DMS114 treated with DMSO at 0.1 percent for 48 hours (cell line): ENCODE measurements around the gene SH3BP2.

Experiments
- DNase-seq: peaks from one replicate; lab custom pipeline; 2025; ENCODE audit not compliant: unreplicated experiment; lab: John Stamatoyannopoulos, UW

Gene SH3BP2

GRCh38 chr4:2817701-2818350 lies 24.9 kb downstream of the SH3BP2 start:
- no peak for DNase-seq

DNA sequence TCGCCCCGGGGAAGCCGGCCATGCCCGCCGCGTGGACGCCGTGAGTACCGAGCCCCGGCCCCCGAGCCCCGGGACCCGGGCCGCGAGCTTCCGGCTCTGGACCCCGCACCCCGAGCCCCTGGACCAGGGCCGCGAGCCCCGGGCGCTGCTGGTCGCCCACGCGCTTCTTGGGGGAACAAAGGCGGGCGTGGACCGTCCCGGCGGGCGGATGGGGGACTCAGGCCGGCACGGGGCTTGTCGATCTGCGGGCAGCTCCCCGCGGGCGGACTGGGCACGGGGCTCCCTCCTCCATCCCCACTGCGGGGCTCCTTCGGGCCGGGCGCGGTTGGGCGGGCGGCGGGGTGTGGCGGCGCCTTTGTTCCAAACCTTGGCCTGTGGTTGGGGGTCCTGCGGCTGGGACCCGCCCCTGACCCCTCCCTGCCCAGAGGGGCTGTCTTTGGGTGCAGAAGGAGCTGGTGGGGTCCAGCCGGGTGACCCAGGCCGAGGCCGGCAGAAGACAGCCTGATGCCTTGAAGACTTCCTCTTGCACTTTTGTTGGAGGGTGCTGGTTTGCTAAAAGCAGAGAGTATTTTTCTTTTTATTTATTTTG lies 25.6 kb downstream of the SH3BP2 start:
- DNase-seq = no peak

- no peak for DNase-seq
Measured at GRCh38 chr4:2819244-2820215, 26.6 kb downstream of the SH3BP2 start.

DNA sequence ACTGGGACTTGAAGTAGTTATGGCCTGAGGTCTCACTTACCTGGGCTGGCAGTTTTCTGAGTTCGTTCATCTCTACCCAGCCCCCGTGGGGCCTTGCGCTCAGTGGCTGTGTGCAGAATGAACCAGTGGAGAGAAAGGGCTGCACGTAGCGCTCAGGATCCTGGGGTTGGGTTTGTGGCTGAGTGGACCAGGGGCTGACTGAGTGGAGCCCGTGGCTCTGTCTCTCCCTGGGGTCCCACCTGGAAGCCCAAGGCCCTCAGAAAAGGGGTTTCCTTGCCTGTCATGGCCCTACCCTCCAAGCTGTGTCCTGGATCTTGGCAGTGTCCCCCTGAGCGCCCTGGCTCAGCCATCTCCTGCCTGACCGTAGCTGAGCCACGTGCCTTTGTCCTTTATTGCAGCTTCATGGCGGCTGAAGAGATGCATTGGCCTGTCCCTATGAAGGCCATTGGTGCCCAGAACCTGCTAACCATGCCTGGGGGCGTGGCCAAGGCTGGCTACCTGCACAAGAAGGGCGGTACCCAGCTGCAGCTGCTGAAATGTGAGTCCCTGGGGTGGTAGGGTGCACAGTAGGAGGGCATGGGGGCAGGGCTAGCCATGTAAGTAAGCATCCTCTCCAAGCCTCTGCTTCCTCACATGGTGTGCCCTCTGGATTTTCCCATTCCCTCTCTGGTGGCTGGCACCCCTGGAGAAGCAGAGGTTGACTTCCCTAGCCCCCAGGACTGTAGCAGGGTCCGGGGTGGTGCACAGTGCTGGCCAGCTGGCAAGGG lies 27.5 kb downstream of the SH3BP2 start:
- DNase-seq = no peak

DNA sequence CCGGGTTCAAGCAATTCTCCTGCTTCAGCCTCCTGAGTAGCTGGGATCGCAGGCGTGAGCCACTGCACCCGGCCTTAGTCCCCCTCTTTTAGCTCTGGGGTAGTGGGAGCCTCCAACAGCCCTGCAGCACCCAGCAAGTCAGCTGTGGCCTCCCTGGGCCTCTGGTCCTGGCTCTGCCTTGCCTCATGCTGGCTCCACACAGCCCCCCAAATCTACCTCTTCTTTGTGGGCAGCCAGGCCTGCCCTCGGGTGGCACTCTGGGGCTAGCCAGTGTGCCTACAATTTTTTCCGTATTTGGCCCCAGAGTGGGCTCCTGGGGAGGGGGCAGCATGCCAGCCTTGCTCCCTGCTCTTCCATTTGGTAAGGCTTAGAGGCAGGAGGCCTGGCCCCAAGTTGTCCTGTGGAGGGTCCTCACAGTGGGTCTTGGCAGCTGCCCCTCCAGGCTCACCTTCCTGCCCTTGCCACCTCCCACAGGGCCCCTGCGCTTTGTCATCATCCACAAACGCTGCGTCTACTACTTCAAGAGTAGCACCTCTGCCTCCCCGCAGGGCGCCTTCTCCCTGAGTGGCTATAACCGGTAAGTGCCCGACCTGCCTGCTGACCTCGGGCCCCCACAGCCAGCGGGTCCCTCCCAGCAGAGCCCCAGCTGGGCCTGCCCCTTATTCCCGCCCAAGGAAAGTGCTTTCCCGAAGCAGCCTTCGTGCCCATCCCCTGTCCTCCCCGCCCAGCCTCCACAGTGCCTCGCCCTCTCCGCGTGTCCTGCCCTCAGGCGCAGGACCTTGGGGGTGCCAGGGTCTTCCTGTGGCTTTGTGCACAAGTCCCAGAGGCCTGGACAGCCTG lies 29.8 kb downstream of the SH3BP2 start:
- no peak for DNase-seq

- DNase-seq = no peak
Measured at GRCh38 chr4:2823301-2823670, 30.4 kb downstream of the SH3BP2 start.

DNA sequence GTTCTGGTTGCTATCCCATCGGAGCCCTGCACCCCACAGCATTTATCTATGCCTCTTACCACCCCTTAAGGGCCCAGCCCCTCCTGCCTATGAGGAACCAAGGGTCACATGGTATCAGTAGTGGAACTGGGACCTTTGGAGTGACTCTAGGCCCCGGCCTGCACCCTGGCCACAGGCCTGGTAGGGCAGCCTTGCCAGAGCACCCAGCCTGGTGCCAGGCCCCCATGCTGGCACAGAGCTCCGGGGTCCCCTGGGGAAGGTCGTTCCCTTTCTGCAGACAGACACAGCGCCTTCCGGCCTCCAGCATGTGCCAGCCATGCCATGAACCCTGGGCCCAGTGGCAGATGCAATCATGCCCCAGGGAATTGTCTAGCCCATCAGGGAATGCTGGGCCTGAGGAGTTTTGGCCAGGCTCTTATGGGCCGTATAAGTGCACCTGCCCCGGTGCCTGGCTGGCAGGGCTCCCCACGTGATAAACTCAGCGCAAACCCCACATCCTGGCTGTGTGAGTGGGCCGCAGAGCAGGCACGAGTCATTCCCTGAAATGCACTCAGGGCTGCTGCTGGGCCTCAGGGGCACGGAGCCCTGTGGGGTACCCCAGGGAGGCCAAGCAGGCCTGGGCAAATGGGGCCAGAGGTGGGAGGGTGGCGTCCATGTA lies 30.9 kb downstream of the SH3BP2 start:
- no peak for DNase-seq

- DNase-seq = no peak
Measured at GRCh38 chr4:2824329-2824835, 31.5 kb downstream of the SH3BP2 start.

DNA sequence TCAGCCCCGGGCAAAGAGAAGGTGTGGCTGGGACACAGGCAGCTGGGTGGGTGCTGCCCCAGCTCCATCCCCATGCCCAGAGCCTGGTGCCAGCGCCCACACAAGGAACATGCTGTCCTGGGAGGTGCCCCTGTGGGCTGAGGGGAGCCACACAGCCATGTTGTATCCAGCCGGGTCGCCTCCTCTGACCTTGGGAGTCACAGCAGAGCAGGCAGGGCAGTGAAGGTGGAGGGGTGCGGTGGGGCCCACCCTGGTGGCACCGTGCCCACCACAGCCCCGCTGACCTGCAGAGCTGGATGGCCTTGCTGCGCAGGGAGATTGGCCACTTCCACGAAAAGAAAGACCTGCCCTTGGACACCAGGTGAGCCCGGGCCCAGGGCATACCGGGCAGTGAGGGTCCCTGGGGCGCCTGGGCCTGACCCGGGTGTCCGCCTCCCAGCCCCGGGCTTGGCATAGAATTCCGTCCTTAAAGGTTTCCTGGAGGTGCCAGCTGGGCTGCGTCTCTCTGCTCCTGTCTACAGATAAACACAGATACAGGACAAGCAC lies 32.0 kb downstream of the SH3BP2 start:
- no peak for DNase-seq

DNA sequence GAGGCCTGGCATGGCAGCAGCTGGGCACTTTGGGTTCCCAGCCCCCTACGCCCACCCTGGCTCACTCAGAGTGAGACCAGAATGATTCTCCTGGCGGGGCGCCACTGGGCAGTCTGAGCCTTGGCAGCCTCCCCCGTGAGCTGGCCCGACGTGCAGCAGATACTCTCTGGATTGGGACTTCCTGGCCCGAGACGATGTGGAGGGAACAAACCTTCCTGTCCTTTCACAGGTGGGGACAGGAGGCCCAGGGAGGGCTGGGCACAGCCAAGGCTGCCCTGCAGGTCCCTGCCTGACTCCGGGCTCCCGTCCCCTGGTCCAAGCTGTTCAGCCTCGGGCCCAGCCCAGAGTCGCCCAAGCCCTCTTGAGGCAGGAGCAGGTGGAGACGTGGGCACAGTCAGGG lies 32.9 kb downstream of the SH3BP2 start:
- DNase-seq = no peak

DNA sequence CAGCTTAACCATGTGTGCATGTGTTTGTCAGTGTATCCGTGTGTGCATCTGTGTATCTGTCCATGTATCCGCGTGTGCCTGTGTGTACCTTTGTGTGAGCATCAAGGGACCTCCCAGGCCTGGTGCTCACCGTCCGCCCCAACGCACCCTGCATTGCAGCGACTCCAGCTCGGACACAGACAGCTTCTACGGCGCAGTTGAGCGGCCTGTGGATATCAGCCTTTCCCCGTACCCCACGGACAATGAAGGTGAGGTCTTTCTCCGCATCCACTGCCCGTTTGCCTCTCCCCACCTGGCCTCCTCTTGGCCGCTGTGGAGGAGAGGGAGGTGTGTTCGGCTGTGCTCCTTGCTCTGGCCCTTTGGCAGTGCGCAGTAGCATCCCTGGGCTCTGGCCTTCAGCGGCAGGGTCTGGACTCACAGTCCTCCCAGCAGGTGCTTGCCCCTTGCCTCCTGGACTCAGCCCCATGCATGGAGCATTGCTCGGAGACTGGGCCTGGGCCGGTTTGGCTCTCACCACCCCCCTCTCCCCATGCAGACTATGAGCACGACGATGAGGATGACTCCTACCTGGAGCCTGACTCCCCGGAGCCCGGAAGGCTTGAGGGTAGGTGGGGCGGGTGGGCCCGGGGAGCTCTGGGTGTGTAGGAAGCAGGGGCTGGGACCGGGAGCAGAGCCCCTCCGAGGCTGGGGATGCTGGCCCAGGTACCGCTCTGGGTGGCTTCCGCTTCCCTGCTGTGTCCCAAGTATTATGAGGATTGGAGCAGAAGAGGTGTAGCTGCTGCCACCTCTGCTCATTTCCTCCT lies 34.4 kb downstream of the SH3BP2 start:
- DNase-seq = no peak

GRCh38 chr4:2827874-2828751 lies 35.2 kb downstream of the SH3BP2 start:
- DNase-seq = no peak

DNA sequence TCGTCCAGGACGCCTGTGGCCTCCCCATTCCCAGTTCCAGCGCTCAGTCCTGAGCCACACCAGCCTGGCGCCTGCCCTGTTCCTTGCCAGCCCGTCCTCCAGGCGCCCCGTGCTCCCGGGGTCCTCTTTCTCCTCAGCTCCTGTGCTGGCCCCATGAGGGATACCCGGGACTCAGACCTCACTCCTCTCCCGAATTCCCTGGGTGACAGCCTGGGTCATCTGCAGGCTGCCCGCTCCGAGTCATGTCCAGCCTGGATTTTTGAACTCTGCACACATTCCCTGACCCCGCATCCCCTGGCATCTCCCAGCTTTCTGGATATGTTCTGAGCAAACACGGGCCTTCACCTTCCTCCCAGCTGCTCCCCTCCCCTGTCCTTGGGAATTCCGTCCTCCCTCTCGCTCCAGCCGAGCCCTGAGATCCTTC lies 35.9 kb downstream of the SH3BP2 start:
- no peak for DNase-seq

GRCh38 chr4:2829321-2829932 lies 36.5 kb downstream of the SH3BP2 start:
- DNase-seq = no peak

GRCh38 chr4:2829933-2830451 lies 37.1 kb downstream of the SH3BP2 start:
- no peak for DNase-seq

DNA sequence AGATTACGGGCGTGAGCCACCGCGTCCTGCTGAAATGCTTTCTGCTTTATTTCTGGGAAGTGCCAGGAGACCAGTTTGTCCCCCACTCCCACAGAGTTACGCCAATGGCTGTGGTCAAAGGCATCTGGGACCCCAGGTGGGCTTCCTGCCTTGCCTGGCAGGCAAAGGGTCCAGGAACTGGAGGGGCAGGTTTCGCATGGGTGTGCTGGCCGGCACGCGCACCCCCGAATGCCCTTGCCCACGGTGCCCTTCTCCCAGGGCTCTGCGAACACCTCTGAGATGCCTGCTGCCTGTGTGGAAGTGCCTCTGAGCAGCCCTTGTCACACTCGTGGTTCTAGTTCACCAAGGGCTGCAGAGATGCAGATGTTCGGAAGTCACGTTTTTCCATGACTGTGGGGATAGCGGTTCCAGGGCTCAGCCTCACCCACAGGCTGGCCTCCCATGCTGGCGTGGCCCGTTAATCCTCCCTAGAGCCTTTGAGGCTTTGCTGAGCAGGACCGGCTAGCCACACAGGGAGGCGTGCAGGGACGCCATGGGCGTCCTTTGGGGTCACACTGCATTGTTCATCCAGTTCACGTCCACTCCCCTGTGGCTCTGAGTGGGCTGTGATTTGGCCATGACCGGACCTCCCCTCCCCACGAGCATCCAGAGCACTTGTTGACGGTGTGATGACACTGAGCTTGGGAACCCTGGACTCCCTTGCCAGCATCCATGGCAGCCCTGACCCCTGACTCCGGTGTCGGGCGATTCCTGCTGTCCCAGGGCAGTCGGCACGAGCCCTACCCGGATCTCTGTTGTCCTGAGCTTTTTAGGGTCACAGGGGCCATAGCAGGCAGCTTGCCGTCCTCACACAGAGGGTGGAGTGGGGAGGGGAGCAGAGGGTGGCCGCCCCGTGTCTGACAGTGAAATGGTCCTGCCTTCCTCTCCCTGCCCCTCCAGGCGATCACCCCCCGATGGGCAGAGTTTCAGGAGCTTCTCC lies 38.0 kb downstream of the SH3BP2 start:
- no peak for DNase-seq
